HG03097 (cell line): ENCODE results near the gene ABCE1.

ENCODE experiments used
- ATAC-seq: cut with Tn5 transposase; IDR thresholded peaks from one replicate; pipeline ENCODE4 v1.9.1; 2021; ENCODE audit not compliant: unreplicated experiment, low FRiP score

ABCE1 gene

GRCh38 chr4:145176641-145177432 is 78.7 kb downstream of the ABCE1 start:
- no peak for ATAC-seq

- no peak for ATAC-seq
Measured at GRCh38 chr4:145177511-145177905, 79.4 kb downstream of the ABCE1 start.

DNA sequence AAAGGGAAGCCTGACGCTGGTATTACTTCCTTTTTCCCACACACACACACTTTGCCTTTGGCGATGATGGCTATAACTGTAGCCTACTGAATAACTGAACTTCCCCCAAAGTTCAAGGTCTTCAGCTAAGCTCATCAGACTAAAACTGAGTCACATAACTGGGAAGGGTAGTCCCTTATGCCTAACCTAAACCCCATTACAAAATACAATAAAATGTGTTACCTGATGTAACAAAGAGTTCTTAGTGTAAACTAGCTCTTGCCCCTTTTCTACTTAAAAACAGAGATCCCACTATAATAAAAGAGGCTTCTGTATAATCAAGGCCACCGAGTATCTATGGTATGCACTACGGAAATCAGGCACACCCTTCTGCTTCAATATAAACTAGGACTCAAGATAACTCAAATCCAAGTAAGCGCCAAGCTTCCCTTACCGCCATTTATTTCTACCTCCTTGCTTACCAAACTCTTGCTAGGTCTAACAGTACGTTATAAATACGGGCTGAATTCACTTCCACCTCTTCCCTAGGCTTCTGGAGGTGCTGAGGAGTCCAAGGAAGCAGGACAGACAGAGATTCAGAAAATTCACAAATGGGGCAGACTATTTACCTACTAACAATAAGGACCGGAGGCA is 79.9 kb downstream of the ABCE1 start:
- no peak for ATAC-seq

DNA sequence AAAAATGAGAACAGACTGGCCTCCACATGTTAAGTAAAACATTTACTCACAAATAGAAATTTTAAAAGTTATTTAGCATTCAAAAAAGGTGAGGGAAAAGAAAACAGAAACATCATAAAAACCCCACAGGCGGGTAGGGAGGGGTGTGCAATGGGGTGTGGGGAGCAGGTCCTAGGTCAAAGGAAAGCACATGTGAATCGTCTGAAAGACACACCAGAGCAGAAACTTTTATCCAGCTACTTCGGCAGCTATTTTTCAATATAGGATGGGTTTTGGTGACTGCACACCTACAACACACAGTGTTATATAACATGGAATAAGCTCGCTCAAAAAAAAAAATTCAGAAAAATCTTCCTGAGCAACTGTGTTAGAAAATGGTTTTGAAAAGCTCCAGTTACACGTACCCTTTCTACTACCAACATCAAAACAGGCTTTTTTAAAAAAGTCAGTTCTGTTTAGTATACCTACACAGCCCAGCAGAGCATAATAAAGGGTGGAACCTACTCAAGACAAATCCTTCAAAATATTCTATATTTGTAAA is 80.7 kb downstream of the ABCE1 start:
- ATAC-seq: no peak
